Measurements from ENCODE around the gene LZTFL1. TPM values are rescaled to one million over a fixed set of nuclear protein-coding genes. Genes with fewer than 3 reads are reported as not detected.

LZTFL1 gene
- total RNA-seq, 1 experiment from 2014 or later = 9.9 TPM

GRCh38 chr3:45786801-45787495 is 55.0 kb downstream of the LZTFL1 start:
- DNase-seq (ENCODE audit: low read depth) = no peak

GRCh38 chr3:45785605-45786150 is 56.2 kb downstream of the LZTFL1 start:
- DNase-seq (ENCODE audit: low read depth) = no peak

- DNase-seq (ENCODE audit: low read depth) = no peak
Observed at GRCh38 chr3:45783667-45784066, 58.3 kb downstream of the LZTFL1 start.

GRCh38 chr3:45782381-45782780 is 59.5 kb downstream of the LZTFL1 start:
- no peak for DNase-seq (ENCODE audit: low read depth)

GRCh38 chr3:45781841-45782240 is 60.1 kb downstream of the LZTFL1 start:
- no peak for DNase-seq (ENCODE audit: low read depth)

- no peak for DNase-seq (ENCODE audit: low read depth)
Observed at GRCh38 chr3:45781271-45781670, 60.6 kb downstream of the LZTFL1 start.

- no peak for DNase-seq (ENCODE audit: low read depth)
Observed at GRCh38 chr3:45779746-45780735, 61.9 kb downstream of the LZTFL1 start.

- no peak for DNase-seq (ENCODE audit: low read depth)
Observed at GRCh38 chr3:45778761-45779201, 63.1 kb downstream of the LZTFL1 start.

GRCh38 chr3:45777746-45778386 is 64.1 kb downstream of the LZTFL1 start:
- DNase-seq (ENCODE audit: low read depth) = no peak

GRCh38 chr3:45777111-45777745 is 64.7 kb downstream of the LZTFL1 start:
- DNase-seq (ENCODE audit: low read depth) = no peak

- no peak for DNase-seq (ENCODE audit: low read depth)
Observed at GRCh38 chr3:45776611-45777010, 65.3 kb downstream of the LZTFL1 start.

GRCh38 chr3:45776301-45776595 is 65.7 kb downstream of the LZTFL1 start:
- DNase-seq (ENCODE audit: low read depth) = no peak

- DNase-seq (ENCODE audit: low read depth) = no peak
Observed at GRCh38 chr3:45775571-45776300, 66.2 kb downstream of the LZTFL1 start.

GRCh38 chr3:45774581-45775521 is 67.1 kb downstream of the LZTFL1 start:
- no peak for DNase-seq (ENCODE audit: low read depth)

- DNase-seq (ENCODE audit: low read depth) = no peak
Observed at GRCh38 chr3:45773714-45774449, 68.0 kb downstream of the LZTFL1 start.

Measured in LHCN-M2 (cell line).